Retinal pigment epithelial cell (primary cell): ENCODE measurements around the gene CTDSPL.

Source experiments
- DNase-seq: peaks from one replicate; pipeline ENCODE4 v3.0.0-alpha.2; 2010; ENCODE audit warnings: low read depth
- H3K4me3 ChIP-seq: 2 replicates; pipeline ENCODE4 v1.5.1; 2011; ENCODE audit warnings: mild to moderate bottlenecking, low read length, control low read depth, moderate library complexity
- TF ChIP-seq, protein P1 (sequence below): conservative IDR thresholded peaks from 2 replicates; pipeline ENCODE4 v1.5.1; 2011; ENCODE audit warnings: low read depth, low read length, control low read depth, inconsistent platforms

Gene CTDSPL

DNA sequence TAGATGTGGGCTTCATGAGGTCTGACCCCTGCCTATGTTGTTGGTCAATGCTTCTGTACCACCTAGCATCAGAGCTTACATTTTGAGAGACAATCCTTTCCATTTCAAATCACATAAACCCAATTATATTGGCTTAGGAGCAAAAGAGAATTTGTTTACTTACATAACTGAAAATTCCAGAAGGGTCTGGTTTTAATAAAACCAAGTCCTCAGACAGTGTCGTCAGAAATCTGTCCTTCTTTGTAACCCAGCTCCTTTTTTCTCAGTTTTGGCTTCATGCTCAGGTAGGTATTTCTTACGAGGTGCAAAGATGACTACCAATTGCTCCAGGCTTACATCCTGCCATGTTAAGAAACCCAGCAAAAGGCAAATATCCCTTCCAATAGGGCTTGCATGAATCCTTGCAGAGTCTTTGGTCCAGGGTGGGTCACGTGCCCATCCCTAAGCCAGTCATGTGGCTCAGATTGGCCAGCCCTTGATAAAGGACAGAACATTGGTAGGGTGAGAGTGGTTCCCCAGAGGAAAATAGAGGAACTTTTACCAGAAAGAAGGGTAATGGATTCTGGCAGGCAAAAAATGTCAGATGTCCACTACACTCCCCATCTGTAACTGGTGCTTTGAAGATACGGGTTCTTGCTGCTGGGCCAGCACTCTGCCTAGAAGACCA is 78.7 kb downstream of the CTDSPL start:
- H3K4me3 ChIP-seq, result no peak overlapping the region
- no peak for DNase-seq
- TF ChIP-seq, protein P1, sequence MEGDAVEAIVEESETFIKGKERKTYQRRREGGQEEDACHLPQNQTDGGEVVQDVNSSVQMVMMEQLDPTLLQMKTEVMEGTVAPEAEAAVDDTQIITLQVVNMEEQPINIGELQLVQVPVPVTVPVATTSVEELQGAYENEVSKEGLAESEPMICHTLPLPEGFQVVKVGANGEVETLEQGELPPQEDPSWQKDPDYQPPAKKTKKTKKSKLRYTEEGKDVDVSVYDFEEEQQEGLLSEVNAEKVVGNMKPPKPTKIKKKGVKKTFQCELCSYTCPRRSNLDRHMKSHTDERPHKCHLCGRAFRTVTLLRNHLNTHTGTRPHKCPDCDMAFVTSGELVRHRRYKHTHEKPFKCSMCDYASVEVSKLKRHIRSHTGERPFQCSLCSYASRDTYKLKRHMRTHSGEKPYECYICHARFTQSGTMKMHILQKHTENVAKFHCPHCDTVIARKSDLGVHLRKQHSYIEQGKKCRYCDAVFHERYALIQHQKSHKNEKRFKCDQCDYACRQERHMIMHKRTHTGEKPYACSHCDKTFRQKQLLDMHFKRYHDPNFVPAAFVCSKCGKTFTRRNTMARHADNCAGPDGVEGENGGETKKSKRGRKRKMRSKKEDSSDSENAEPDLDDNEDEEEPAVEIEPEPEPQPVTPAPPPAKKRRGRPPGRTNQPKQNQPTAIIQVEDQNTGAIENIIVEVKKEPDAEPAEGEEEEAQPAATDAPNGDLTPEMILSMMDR, result no peak

DNA sequence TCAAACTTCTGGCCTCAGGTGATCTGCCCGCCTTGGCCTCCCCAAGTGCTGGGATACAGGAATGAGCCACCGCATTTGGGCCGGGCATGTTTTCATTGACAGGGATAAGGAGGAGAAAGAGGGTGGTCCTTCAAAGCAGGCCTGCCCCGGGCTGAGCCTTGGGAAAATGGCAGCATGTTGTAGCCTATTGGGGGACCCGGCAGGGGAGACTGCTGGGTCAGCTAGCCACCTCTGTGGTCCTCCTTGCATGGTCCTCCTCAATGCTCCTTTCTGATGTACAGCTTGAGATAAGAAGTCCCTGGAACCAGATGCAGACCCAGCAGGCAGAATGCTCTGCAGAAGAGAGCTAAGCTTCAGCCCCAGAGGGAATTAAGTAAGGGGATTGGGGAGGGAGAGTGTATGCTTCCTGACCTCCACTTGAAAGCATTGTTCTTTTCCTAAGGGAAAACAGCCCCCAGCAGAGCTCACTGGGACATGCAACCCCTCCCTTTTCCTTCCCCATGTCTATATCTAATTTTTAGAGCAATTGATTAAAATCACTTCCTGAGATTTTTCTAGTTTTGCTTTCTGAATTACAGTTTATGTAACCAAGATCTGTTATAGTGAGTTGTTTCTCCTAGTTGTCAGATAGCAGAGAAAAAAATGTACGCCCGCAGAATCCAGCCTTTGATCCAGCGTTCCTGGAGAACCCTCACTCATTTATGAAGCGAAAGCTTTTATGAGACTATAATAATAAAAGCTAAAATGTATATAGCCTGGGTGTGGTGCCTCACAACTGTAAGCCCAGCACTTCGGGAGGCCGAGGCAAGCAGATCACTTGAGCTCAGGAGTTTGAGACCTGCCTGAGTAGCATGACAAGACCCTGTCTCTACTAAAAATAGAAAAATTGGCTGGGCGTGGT is 80.2 kb downstream of the CTDSPL start:
- no peak overlapping the region for H3K4me3 ChIP-seq
- no peak for DNase-seq
- TF ChIP-seq, protein P1, result no peak

DNA sequence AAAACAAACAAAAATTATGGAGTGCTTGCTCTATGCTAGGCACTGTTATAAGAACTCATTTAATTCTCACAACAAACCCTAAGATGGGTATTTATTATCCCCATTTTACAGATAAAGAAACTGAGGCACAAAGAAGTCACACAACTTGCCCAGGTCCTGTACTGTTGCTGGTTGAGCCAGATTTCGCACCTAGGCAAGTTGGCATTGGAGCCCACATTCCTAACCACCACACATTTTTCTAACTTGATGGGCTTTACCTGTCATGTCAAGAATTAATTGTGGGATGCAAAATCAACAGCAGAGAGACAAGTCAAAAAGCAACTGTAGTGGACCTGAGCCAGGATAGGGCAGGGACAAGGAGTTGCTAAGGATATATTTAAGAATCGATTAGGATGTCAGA is 81.0 kb downstream of the CTDSPL start:
- DNase-seq, result no peak
- TF ChIP-seq, protein P1, result no peak

DNA sequence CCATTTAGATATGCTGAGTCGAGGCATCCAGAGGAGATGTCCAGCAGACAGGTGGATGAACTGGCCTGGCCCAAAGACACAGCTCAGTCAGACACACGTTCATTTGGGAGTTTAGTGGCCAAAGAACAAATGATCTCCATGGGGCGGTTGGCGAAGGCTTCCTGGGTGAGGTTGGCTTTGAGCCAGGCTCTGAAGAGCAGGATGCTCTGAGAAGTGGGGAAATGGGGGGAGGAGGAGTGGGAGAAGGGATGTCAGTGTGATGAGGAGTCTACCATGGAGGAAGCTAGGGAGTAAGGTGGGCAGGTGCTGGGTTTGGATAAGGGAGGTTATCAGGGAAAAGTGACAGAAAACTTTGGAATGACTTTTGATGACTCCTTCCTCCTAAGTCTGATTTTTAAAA is 81.4 kb downstream of the CTDSPL start:
- DNase-seq, result no peak
- H3K4me3 ChIP-seq, result no peak overlapping the region
- TF ChIP-seq, protein P1, result no peak

More for the DNA sequence above, 81.0 kb downstream of the CTDSPL start:
- H3K4me3 ChIP-seq, result no peak overlapping the region

DNA sequence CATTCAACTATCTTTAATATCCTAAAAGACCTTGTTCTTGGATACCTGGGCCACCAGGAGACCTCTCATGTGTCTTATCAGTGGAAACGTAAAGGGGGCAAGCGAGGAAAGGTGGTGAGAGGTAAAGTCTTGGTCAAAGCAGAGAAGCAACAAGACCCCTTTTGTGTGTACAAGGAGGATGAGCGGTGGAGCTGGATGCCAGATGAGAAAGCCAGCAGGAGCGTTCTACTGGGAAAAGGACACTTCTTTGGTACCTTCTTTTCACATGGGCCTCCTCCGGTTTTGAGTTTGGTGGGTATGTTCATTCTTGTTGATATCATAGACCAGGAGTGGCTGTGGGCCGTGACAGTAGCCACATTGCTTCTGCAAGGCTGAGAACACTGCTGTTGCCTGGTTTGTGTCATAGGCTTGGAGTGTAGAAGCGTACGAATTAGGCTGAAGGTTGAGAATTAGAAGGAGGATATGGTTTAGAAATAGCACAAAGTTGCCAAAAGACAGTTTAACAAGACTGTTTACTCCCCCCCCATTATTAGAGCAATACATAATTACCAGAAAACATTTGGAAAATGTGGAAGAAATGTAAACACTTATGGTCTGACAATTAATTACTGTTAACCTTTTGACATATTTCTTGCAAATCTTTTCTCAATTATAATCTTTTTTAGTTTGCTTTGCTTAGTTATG is 82.1 kb downstream of the CTDSPL start:
- no peak for DNase-seq
- H3K4me3 ChIP-seq, result no peak overlapping the region
- TF ChIP-seq, protein P1, result no peak

DNA sequence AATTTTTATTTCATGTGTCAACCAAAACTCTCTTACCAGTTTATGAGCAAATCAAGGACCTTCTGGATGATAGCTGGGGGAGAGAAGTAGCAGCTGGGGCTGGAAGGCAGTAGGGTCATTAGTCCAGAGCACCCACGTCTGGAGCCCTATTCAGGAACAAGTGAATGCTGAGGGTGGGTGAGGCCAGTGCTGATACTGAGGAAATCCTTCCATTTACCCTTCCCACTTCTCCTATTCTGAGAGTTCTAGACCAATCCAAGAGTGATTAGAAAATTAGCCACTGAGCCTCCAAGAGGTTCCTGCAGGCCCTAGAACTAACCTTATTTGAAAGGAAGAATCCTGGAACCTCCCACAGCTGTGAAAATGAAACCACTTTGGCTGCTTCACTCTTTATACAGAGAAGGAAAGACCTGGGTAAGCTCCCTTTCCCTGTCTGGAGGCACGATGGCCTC is 82.7 kb downstream of the CTDSPL start:
- TF ChIP-seq, protein P1, result no peak
- no peak overlapping the region for H3K4me3 ChIP-seq
- no peak for DNase-seq
